ENCODE measurements around the gene ATG7.

The ATG7 gene

DNA sequence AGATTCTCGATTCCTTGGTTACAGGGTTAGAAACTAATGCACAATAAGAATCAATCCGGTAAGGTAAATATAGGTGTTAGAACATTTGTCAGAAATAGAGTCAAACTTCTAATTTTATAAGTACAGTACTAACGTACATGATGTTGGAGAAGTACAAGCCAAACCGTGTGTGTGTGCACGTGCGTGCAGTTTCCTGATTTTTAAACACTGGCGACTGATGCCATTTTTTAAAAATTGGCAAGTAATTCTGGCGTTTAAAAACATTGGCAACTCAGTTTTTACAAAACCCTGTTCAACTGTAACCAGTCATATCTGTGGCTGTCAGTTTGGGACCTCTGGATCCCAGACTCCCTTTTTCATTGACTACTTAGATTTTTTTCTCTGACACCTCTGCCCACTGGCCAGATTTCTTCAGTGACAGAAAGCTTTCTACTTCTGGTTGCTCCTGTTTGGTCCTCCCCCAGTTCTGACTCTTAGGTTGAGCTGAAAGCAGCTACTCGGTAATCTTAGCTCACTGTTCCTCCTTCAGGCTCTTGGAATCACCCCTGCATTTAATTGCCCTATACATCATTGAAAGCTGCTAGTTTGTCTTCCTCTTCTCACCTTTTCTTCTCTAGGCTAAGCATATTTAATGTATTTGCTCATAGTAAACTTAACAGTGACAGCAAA is 843 bp downstream of the ATG7 start:
- peak overlapping the region; percentile 76 for H3K4me3 ChIP-seq
- TF ChIP-seq, protein P1, sequence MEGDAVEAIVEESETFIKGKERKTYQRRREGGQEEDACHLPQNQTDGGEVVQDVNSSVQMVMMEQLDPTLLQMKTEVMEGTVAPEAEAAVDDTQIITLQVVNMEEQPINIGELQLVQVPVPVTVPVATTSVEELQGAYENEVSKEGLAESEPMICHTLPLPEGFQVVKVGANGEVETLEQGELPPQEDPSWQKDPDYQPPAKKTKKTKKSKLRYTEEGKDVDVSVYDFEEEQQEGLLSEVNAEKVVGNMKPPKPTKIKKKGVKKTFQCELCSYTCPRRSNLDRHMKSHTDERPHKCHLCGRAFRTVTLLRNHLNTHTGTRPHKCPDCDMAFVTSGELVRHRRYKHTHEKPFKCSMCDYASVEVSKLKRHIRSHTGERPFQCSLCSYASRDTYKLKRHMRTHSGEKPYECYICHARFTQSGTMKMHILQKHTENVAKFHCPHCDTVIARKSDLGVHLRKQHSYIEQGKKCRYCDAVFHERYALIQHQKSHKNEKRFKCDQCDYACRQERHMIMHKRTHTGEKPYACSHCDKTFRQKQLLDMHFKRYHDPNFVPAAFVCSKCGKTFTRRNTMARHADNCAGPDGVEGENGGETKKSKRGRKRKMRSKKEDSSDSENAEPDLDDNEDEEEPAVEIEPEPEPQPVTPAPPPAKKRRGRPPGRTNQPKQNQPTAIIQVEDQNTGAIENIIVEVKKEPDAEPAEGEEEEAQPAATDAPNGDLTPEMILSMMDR (IDR thresholded peaks at IDR 0.05): no peak
- DNase-seq (ENCODE audit: low spot score): no peak
- H3K27ac ChIP-seq: peak overlapping the region; percentile 64 to 77

DNA sequence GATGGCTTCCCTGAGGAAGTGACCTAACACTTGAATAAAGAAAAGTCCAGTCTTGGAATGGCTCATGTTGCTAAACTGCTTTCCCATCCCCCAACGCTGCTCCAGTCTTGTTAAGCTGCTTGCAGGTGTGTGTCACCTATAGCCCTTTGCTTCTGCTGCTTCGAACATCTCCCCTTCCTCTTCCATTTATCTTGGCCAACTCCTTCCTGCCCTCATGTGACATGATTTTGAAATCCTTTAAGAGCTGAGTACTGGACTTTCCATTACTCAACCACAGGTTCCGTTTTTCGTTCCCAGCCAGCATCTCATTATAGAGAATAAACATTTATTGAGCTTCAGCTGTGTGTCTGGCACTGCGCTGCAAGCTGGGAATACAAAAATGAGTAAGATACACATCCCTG is 1.7 kb downstream of the ATG7 start:
- Histone ChIP-seq H3K4me3 (peak overlapping the region; percentile 76), H3K27ac (peak overlapping the region in 1 of 2 donors; percentile 77)
- DNase-seq (ENCODE audit: low spot score): no peak
- TF ChIP-seq, protein P1 (IDR thresholded peaks at IDR 0.05): no peak

DNA sequence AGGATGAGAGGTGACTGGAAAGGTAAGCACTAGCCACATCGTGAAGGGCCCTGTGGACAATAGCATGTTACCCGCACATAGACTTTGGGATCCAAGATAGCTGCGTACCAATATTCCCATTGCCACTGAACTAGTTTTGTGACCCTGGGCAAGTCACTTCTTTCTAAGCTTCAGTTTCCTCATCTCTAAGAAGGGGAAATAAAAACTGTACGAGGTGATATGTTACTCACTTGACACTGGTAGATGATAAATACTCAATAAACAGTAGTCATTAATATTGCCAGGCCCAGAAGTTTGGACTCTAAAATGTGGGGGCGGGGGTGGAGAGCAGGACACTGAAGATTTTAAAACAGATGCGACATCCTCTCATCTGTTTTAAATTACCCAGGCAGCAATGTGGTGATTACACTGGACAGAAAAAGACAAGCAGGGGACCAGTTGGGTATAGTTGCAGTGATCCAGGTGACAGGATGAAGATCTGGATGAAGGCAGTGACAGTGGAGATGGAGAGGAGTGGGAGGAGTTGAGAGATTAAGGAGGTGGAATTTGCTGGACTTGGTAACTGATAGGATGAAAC is 2.5 kb downstream of the ATG7 start:
- TF ChIP-seq, protein P1 (IDR thresholded peaks at IDR 0.05): no peak
- H3K27ac ChIP-seq: peak overlapping the region in 1 of 2 donors; percentile 61
- no peak overlapping the region for H3K4me3 ChIP-seq
- no peak for DNase-seq (ENCODE audit: low spot score)

DNA sequence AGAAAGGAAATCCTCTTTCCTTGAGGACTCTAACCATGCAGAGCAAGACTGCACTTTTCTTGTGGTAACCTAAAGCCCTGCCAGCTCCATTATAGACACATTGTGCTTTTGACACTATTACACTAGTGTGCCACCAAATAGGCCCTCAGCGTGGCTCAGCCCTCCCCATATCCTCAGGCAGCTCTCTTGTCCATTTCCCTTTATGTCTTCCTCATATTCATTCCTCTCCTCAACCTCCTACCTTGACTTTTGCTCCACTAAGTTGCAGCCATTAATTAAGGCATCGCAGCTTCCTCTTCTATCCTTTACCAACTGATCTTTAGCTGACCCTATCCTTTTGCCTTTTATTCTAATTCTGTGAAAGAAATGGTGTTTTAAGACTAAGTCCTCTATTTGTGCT is 3.7 kb downstream of the ATG7 start:
- no peak for DNase-seq (ENCODE audit: low spot score)
- TF ChIP-seq, protein P1 (IDR thresholded peaks at IDR 0.05): no peak
- H3K27ac ChIP-seq: peak overlapping the region in 1 of 2 donors; percentile 42
- H3K4me3 ChIP-seq: no peak overlapping the region

DNA sequence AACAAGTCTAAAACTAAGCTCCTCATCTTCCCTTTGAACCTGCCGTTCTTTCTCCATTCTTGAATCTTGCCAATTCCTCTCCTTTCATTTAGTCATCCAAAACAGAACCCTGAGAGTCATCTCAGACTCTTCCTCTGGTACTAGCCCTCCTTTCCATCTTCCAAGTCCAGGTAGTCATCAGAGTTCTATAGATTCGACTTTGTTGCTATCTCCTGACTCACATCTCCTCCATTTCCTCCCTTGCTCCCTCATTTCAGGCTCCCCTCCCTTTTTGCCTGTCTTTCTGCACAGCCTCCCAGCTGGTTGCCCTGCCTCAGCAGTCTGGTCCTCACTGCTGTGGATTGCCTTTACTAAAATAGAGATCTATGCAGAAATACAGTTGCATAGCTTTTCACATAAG is 4.7 kb downstream of the ATG7 start:
- Histone ChIP-seq H3K4me3 (no peak overlapping the region), H3K27ac (no peak overlapping the region)
- no peak for DNase-seq (ENCODE audit: low spot score)
- TF ChIP-seq, protein P1 (IDR thresholded peaks at IDR 0.05): no peak

DNA sequence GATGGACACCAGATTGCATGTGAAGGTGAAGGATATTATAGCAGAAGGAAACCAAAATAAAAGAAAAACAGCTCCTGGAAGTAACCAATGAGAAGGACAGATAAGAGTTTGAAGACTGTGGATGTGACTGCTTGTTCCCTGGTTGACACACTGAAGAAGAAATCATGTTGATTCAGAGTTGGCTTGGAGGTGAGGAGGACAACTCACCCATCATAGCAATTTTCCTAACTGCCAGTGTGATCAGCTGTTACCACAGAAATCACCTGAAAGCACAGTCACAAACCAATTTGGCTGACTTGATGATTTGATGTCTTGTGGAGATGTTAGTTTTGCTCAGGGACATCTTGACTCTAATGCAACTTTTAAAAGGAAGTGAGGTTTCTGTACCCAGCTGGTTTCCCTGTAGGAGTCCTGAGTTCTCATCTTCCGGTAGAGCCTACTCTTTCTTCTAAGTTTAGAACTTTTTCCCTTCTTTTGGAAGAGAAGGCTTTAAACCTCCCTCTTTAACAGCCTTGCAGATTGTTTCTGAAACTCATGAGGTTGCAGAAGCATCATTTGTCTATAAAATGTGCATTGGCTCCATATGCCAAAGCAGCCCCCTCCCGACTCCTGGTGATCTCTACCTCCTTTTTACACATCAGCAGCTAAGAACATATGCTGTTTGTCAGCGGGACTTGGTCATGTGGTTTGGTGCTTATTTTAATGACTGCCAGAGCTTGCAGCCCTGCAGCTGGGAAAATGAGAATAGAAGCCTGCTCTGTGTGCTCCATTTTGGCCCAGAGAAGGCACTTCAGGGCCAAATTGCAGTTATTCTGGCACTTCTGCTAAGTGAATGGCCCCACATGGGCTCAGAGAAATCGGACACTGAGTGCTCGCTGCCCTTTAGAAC is 10.3 kb downstream of the ATG7 start:
- Histone ChIP-seq H3K27ac (peak overlapping the region in 1 of 2 donors; percentile 46), H3K4me3 (no peak overlapping the region)
- TF ChIP-seq, protein P1 (IDR thresholded peaks at IDR 0.05): no peak
- no peak for DNase-seq (ENCODE audit: low spot score)

Measured in coronary artery (tissue), 2 donors.